ENCODE data around the gene DYNC2LI1.

Gene DYNC2LI1

DNA sequence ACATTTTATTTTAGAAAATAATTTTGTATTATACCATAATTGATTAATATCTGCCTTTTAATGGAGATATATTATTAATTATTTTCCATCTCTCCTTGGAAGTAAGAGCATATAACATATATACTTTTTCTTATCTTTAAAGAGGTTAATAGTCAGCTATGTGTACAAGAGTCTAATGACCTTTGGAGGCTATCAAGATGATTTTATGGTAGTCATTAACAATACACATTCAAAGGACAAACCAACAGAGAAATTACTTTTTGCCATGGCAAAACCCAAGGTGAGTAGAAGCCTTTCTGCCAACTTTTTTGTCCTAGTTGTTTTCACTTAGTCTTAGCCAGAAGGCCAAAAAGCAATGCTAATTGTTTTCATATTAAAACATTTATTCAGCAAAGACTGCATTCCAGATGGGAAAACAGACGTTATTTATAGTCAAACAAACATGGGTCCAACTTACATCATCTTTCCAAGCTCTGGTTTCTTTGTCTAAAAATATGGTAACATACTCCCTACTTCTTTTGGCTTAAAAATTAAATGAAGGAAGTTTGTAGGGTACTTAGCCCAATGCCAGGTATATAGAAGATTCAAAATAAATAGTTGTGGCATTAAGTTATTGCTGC lies 9.6 kb upstream of the DYNC2LI1 start:
- DNase-seq = no peak

DNA sequence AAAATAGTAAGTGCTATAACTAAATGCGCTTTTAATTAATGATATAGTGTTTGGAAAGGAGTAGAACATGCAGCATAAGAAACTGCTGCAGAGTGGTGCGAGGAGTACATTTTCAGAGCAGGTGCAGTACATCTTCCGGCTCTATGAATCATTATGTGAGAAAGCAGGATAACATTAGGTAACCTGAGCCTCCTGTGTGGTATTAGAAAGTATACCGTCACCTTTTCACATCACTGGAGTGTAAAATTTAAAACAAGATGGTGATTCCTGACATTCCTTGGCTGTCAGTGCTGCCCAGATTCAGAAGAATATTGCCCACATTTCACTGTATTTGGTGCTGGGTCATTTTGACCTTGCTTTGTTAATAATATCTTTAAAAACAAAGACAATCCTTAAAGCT lies 7.8 kb upstream of the DYNC2LI1 start:
- no peak for DNase-seq

- DNase-seq = no peak
Measured at GRCh38 chr2:43774617-43775016, 778 bp downstream of the DYNC2LI1 start.

GRCh38 chr2:43776324-43776723 lies 2.5 kb downstream of the DYNC2LI1 start:
- no peak for DNase-seq

DNA sequence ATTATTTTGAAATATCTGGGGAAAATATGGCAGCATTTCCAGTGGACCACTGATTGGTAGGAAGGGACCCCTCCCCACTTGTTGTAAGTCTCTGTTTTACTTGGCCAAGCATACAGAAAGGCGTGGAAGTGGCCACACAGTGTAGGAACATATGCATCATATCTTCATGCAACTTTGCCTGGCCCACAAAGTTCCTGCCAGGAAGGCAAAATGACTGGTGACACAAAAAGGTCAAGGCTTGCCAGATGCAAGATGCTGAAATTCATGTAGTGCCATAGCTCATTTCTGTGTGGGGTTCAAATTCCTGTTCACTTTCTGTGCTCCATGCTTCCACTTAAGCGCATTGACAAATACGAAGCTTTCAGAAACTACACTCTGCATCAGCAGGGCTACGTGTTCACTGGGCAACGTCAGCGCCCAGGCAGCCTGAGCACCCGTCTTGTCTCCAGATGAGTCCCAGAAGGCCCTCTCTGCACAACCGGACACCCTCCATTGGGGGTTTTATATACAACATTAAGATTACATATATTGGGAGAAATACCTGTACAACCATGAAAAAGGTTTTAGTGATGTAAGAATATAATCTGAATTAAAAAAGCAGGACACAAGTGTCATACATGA lies 3.6 kb downstream of the DYNC2LI1 start:
- no peak for DNase-seq

DNA sequence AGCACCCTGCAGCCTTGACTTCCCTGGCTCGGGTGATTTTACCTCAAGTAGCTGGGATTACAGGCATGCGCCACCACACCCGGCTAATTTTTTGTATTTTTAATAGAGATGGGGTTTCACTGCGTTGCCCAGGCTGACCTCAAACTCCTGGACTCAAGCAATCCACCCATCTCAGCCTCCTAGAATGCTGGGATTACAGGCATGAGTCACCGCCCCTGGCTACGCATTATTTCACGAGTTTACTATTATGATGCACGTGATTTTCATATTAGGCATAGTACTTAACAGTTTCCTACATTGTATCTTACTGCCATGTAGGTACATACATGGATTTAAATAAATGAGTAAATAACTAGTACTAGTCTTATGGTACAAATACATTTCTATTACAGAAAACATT lies 4.4 kb downstream of the DYNC2LI1 start:
- no peak for DNase-seq

- no peak for DNase-seq
Measured at GRCh38 chr2:43787895-43788294, 14.1 kb downstream of the DYNC2LI1 start.

- no peak for DNase-seq
Measured at GRCh38 chr2:43788646-43789045, 14.8 kb downstream of the DYNC2LI1 start.

DNA sequence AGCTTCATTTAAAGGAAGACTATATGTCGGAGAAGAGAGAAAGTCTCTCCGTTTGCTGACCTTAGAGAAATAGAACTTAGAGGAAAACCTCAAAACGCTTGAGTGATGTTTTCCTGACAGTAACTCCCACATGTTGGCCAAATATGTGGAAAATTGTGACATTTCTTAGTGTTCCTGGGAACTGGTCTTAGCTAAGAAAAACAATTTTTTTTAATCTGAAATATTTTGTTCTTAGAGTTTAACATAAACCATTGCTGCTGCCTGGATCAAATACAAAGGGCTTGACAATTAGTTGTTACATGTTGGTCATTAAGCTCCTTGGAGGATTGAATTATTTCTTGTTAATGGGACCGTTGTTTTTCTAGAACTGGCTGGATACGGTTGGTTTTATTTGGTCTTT lies 16.3 kb downstream of the DYNC2LI1 start:
- no peak for DNase-seq

GRCh38 chr2:43791035-43791765 lies 17.4 kb downstream of the DYNC2LI1 start:
- DNase-seq = no peak

DNA sequence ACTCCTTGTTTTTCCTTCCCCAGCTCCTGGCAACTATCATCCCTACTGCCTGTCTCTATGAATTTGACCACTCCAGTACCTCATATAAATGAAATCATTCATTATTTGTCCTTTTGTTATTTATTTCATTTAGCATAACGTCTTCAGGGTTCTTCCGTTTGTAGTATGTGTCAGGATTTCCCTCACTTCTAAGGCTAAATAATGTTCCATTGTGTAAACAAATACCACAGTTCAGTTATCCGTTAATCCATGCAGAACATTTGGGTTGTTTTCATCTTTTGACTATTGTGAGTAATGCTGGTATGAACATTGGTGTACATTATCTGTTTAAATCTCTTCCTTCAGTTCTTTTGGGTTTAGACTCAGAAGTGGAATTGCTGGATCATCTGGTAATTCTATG lies 18.8 kb downstream of the DYNC2LI1 start:
- DNase-seq = no peak

DNA sequence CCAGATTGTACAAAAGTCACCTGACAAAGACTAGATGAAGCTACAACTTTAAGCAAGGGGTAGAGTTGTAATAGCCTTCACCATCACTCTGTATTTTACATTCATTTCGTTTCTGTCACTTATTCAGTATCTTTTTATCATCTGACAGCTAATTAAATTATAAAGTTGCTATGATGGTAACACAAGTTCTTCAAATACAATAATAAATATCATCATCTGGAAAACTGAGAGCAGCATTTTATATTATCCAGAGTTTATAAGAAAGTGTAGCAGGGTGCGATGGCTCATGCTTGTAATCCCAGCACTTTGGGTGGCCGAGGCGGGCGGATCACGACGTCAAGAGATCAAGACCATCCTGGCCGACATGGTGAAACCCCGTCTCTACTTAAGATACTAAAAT lies 21.1 kb downstream of the DYNC2LI1 start:
- no peak for DNase-seq

GRCh38 chr2:43796206-43796605 lies 22.4 kb downstream of the DYNC2LI1 start:
- DNase-seq = no peak

DNA sequence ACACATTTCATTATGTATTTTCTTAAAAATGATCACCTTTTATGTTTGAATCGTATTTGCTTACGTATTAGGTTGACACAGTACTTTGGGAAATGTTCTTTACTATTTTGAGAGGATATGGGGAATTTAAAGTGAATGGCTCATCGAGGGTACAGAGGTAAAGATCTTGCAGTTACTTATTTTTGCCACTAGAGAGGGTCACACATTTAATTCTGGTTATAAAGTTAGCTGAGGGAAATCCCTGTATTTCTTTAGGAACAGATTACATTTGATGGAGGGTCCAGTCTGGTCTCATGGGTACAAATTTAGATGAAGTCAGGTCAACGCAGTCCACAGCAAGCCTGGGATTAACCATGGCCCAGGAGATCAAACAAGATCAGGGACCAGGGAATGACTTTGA lies 24.5 kb downstream of the DYNC2LI1 start:
- no peak for DNase-seq

- DNase-seq = no peak
Measured at GRCh38 chr2:43800894-43801293, 27.1 kb downstream of the DYNC2LI1 start.

DNA sequence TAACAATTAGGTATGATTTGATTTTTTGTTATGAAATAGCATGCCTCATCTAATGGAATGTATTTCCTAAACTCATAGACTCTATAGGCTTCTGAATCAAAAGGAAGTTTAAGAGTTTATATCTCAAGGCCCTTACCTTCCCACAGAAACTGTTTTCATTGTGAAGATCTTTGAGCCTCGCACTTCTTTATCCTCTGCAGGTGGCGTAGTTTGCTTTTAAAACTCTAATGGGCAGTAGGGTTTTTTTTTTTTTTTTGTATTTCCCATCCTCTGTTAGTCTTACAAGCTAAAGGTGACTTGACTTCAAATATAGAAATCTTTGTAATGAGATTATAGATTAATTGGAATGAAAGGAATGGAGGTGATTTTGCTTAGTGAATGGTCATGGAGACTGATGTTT lies 28.3 kb downstream of the DYNC2LI1 start:
- no peak for DNase-seq

- no peak for DNase-seq
Measured at GRCh38 chr2:43803113-43803512, 29.3 kb downstream of the DYNC2LI1 start.

DNA sequence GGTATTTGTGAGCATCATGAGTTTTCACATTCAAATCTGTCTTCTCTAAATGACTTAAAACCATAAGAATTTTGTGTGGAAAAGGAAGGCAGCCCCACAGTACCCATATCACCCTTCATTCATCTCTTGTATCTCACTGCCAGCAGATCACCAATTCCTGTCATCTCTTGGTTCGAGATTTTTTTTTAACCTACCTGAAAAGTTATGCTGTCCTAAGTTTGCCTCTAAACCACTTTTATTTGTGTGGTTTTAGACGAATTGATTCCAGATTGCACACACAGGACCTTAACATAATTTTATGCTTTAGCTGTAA lies 32.8 kb downstream of the DYNC2LI1 start:
- DNase-seq = no peak

GRCh38 chr2:43810452-43810851 lies 36.6 kb downstream of the DYNC2LI1 start:
- DNase-seq = no peak

GRCh38 chr2:43810888-43811287 lies 37.0 kb downstream of the DYNC2LI1 start:
- DNase-seq = no peak

DNA sequence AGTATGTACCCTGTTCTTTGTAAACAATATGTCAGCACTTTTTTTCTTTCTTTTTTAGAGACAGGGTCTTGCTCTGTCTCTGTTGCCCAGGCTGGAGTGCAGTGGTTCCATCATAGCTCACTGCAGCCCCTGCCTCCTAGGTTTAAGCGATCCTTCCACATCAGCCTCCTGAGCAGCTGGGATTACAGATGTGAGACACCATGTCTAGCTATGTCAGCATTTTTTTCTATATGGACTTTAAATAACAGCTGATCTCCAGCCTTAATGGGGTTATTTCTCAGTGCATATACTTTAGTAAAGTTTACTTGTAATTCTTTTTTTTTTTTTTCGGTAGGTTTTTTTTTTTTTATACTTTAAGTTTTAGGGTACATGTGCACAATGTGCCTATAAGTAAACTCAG lies 38.2 kb downstream of the DYNC2LI1 start:
- no peak for DNase-seq

DNA sequence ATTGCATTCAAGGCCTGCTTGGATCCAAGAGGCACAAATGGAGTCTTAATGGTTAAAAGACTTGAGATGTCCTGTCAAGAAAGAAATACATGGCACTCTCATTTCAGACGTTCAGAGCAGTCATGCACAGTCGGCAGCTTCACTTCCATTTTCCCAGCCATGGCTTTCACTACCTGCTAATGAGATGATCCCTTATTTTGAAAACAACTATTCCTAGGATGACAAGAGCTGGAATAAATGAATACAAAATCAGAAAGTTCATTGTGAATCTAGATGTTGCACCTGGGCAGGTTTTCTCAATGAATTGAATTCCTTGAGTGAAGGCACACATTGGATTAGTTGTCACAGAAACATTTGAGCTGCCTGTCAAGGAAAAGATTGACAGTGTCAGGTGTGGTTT lies 39.1 kb downstream of the DYNC2LI1 start:
- DNase-seq = no peak

- no peak for DNase-seq
Measured at GRCh38 chr2:43814711-43815110, 40.9 kb downstream of the DYNC2LI1 start.

GRCh38 chr2:43818761-43819160 lies 44.9 kb downstream of the DYNC2LI1 start:
- DNase-seq = peak in 1 of 2 donors; percentile 19
